Neural progenitor cell (in vitro differentiated cells): ENCODE measurements around the gene MSN. TPM values are rescaled to one million over a fixed set of nuclear protein-coding genes. Genes with fewer than 3 reads are reported as not detected.
"Not testable (repeated sequence)": the region's sequence is repeated elsewhere in the genome, so short reads cannot be mapped to it uniquely, and the experiment has no call there.

Experiments
- DNase-seq: peaks from one replicate; pipeline ENCODE4 v3.0.0-alpha.2; 2016; ENCODE audit warnings: low spot score
- H2AFZ ChIP-seq: fragments of 200-600 bp; sonication (generic); replicated peaks from 2 replicates; pipeline ENCODE4 v1.6.1; 2016; ENCODE audit warnings: antibody characterized with exemption
- H3F3A ChIP-seq: fragments of 200-600 bp; sonication (generic); 2 replicates; pipeline ENCODE4 v1.6.1; 2016; ENCODE audit warnings: antibody characterized with exemption, low read depth
- H3K27ac ChIP-seq: fragments of 200-600 bp; sonication (generic); 2 replicates; pipeline ENCODE4 v1.5.1; 2016; ENCODE audit warnings: mild to moderate bottlenecking
- H3K27me3 ChIP-seq: fragments of 200-600 bp; sonication (generic); 2 replicates; pipeline ENCODE4 v1.6.1; 2016; ENCODE audit warnings: mild to moderate bottlenecking, moderate library complexity
- H3K36me3 ChIP-seq: fragments of 200-600 bp; sonication (generic); 2 replicates; pipeline ENCODE4 v1.5.1; 2016
- H3K4me1 ChIP-seq: fragments of 200-600 bp; sonication (generic); 2 replicates; pipeline ENCODE4 v1.6.1; 2016; ENCODE audit warnings: mixed run types
- H3K4me2 ChIP-seq: fragments of 200-600 bp; sonication (generic); 2 replicates; pipeline ENCODE4 v1.6.1; 2016
- H3K4me3 ChIP-seq: fragments of 200-600 bp; sonication (generic); 2 replicates; pipeline ENCODE4 v1.5.1; 2016
- H3K79me2 ChIP-seq: fragments of 200-600 bp; sonication (generic); 2 replicates; pipeline ENCODE4 v1.6.1; 2016; ENCODE audit warnings: low read depth
- H3K9ac ChIP-seq: fragments of 200-600 bp; sonication (generic); 2 replicates; pipeline ENCODE4 v1.6.1; 2016
- H3K9me3 ChIP-seq: fragments of 200-600 bp; sonication (generic); 2 replicates; pipeline ENCODE4 v1.5.1; 2016; ENCODE audit warnings: low read depth
- H4K20me1 ChIP-seq: fragments of 200-600 bp; sonication (generic); 2 replicates; pipeline ENCODE4 v1.6.1; 2016; ENCODE audit warnings: low read depth
- H3K27ac Mint-ChIP-seq: 3 replicates; pipeline ENCODE4 v1.8.0; 2021; ENCODE audit warnings: mixed read lengths
- H3K27me3 Mint-ChIP-seq: 2 replicates; pipeline ENCODE4 v1.8.0; 2022; ENCODE audit warnings: low read depth, mild to moderate bottlenecking, inconsistent platforms, moderate library complexity, mixed read lengths; ENCODE audit not compliant: insufficient read depth
- H3K36me3 Mint-ChIP-seq: 3 replicates; pipeline ENCODE4 v1.8.0; 2021; ENCODE audit warnings: mixed read lengths
- H3K4me1 Mint-ChIP-seq: 3 replicates; pipeline ENCODE4 v1.8.0; 2021; ENCODE audit warnings: mixed read lengths
- H3K4me3 Mint-ChIP-seq: 3 replicates; pipeline ENCODE4 v1.8.0; 2021; ENCODE audit warnings: mild to moderate bottlenecking, moderate library complexity, mixed read lengths
- H3K9me3 Mint-ChIP-seq: 3 replicates; pipeline ENCODE4 v1.8.0; 2020; ENCODE audit warnings: mixed read lengths
- EZH2 ChIP-seq: fragments of 200-600 bp; sonication (generic); IDR thresholded peaks from 2 replicates; pipeline ENCODE4 v1.6.1; 2017; ENCODE audit warnings: antibody characterized with exemption, mild to moderate bottlenecking, moderate library complexity
- EZH2phosphoT487 ChIP-seq: fragments of 200-600 bp; sonication (generic); IDR thresholded peaks from 2 replicates; pipeline ENCODE4 v1.6.1; 2017; ENCODE audit warnings: antibody characterized with exemption
- total RNA-seq: library from RNA; depleted of rRNA; stranded (reverse); fragments of >200 nt; gene quantifications from 2 replicates; pipeline ENCODE4 v1.2.3, GENCODE V29; 2015; ENCODE audit warnings: low replicate concordance
- TF ChIP-seq, protein P1 (sequence below): fragments of 200-600 bp; sonication (generic); IDR thresholded peaks from 2 replicates; pipeline ENCODE4 v1.5.1; 2017; ENCODE audit warnings: antibody characterized with exemption, mild to moderate bottlenecking

Gene MSN
- 97.4 and 131 TPM in 2 replicates for total RNA-seq

DNA sequence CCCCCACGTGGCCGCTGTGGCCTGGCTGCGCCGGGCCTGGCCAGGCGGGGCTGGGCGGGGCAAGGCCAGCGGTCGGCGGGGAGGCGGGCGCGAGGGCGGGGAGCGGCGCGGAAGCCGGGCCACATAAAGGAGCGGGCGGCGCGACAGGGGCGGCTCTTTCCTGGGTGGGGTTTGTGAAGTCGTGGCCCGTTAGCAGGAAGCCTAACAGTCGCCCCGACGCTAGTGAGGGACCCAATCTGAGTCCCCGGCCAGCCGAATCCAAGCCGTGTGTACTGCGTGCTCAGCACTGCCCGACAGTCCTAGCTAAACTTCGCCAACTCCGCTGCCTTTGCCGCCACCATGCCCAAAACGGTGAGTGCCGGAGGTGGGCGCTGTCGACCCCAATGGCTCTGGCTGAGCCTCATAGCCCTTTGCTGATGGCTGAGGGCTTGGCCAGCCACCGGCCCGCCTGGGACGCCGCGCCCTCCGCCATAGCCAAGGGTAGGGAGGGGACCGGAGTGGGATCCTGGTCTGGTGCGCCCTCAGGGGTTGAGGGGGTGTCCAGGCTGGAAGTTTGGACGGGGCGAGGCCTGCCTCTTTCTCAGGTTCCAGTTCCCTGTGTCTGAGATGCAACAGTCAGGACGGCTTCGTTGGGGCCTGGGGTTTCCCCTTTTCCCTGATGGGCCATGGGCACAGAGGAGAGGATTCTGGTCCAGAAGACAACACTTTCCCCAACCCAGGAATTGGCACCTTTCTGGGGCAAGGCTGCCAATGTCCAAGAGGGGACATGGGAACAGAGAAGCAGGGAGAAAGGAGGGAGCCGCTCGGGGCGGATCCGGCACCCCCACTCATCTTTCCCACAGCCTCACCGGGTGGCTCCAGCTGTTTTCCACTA is at the start of gene MSN:
Gene MSN (plus strand): TSS at position 152 of the 874 bp plus-strand sequence. CDS start 188 bp downstream, at position 340.
- Histone ChIP-seq H3K27me3 (no peaks in the 10 kb centered on the region), H3K79me2 (peaks cover 40% of the 10 kb centered on the region), H3F3A (no peaks in the 10 kb centered on the region), H3K9ac (no peak within 1 kb of the TSS), H3K9me3 (no peaks in the 10 kb centered on the region), H3K4me1 (peaks cover 4% of the 10 kb centered on the region), H2AFZ (no peak within 1 kb of the TSS), H3K4me3 (peak within 1 kb of the TSS; percentile 59), H3K36me3 (no peaks in the 10 kb centered on the region), H3K4me2 (peak within 1 kb of the TSS; percentile 52), H3K27ac (no peak within 1 kb of the TSS), H4K20me1 (no peaks in the 10 kb centered on the region)
- peak within 1 kb of the TSS; percentile 88 for H3K4me3 Mint-ChIP-seq
- no peaks in the 10 kb centered on the region for H3K27me3 Mint-ChIP-seq
- H3K36me3 Mint-ChIP-seq: peaks cover 3% of the 10 kb centered on the region
- DNase-seq: peak; percentile 68
- H3K4me1 Mint-ChIP-seq: peaks cover 13% of the 10 kb centered on the region
- TF ChIP-seq, protein P1, sequence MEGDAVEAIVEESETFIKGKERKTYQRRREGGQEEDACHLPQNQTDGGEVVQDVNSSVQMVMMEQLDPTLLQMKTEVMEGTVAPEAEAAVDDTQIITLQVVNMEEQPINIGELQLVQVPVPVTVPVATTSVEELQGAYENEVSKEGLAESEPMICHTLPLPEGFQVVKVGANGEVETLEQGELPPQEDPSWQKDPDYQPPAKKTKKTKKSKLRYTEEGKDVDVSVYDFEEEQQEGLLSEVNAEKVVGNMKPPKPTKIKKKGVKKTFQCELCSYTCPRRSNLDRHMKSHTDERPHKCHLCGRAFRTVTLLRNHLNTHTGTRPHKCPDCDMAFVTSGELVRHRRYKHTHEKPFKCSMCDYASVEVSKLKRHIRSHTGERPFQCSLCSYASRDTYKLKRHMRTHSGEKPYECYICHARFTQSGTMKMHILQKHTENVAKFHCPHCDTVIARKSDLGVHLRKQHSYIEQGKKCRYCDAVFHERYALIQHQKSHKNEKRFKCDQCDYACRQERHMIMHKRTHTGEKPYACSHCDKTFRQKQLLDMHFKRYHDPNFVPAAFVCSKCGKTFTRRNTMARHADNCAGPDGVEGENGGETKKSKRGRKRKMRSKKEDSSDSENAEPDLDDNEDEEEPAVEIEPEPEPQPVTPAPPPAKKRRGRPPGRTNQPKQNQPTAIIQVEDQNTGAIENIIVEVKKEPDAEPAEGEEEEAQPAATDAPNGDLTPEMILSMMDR: peak; percentile 43
- no peak for TF ChIP-seq EZH2phosphoT487
- H3K27ac Mint-ChIP-seq: peak within 1 kb of the TSS; percentile 73
- H3K9me3 Mint-ChIP-seq: peaks cover 15% of the 10 kb centered on the region

DNA sequence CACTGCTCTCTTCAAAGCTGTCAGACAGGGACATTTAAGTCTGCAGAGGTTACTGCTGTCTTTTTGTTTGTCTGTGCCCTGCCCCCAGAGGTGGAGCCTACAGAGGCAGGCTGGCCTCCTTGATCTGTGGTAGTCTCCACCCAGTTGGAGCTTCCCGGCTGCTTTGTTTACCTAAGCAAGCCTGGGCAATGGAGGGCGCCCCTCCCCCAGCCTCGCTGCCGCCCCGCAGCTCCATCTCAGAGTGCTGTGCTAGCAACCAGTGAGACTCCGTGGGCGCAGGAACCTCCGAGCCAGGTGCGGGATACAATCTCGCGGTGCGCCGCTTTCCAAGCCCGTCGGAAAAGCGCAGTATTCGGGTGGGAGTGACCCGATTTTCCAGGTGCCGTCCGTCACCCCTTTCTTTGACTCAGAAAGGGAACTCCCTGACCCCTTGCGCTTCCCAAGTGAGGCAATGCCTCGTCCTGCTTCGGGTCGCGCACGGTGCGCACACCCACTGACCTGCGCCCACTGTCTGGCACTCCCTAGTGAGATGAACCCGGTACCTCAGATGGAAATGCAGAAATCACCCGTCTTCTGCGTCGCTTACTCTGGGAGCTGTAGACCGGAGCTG is 47.3 kb upstream of the MSN start:
- peaks cover 21% of the 10 kb centered on the region for H3K9me3 Mint-ChIP-seq

DNA sequence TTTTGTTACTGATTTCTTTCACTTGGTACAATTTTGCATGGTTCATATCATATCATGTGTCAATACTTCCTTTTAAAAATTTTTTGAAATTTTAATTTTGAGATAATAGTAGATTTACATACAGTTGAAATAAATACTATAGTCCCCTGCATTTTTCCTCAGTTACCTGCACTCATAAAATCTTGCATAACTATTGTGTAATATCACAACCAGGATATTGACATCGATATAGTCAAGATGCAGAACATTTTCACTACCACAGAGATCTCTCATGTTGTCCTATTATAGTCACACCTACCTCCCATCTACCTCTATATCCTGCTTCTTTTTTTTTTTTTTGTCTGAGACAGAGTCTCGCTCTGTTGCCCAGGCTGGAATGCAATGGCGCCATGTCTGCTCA is 36.7 kb upstream of the MSN start:
- Histone ChIP-seq H3K9ac (no peak overlapping the region), H3K27ac (no peak overlapping the region), H3K4me3 (no peak overlapping the region), H3K36me3 (no peaks in the 10 kb centered on the region), H3K27me3 (no peaks in the 10 kb centered on the region), H3F3A (no peaks in the 10 kb centered on the region), H3K4me1 (no peaks in the 10 kb centered on the region), H4K20me1 (no peaks in the 10 kb centered on the region), H3K79me2 (no peaks in the 10 kb centered on the region), H3K4me2 (no peak overlapping the region), H3K9me3 (no peaks in the 10 kb centered on the region), H2AFZ (no peak overlapping the region)
- Mint-ChIP-seq H3K27ac (no peak overlapping the region), H3K9me3 (peaks cover 13% of the 10 kb centered on the region), H3K36me3 (no peaks in the 10 kb centered on the region), H3K4me3 (no peak overlapping the region), H3K4me1 (no peaks in the 10 kb centered on the region), H3K27me3 (no peaks in the 10 kb centered on the region)
- TF ChIP-seq, protein P1: no peak
- TF ChIP-seq EZH2 (no peak), EZH2phosphoT487 (no peak)
- DNase-seq: no peak

More for the DNA sequence above, 47.3 kb upstream of the MSN start:
- H3K36me3 ChIP-seq, H4K20me1 ChIP-seq, H3K27me3 Mint-ChIP-seq, H3K9ac ChIP-seq, H3K4me1 Mint-ChIP-seq, H3K36me3 Mint-ChIP-seq, H3K4me3 Mint-ChIP-seq, H3F3A ChIP-seq, H3K4me1 ChIP-seq, H3K4me2 ChIP-seq, H3K27me3 ChIP-seq, H3K4me3 ChIP-seq, H3K27ac ChIP-seq, H3K79me2 ChIP-seq, H3K27ac Mint-ChIP-seq: not testable (repeated sequence)
- Histone ChIP-seq H2AFZ (peak overlapping the region; percentile 69), H3K9me3 (peaks cover 17% of the 10 kb centered on the region)
- peak; percentile 8 for DNase-seq

DNA sequence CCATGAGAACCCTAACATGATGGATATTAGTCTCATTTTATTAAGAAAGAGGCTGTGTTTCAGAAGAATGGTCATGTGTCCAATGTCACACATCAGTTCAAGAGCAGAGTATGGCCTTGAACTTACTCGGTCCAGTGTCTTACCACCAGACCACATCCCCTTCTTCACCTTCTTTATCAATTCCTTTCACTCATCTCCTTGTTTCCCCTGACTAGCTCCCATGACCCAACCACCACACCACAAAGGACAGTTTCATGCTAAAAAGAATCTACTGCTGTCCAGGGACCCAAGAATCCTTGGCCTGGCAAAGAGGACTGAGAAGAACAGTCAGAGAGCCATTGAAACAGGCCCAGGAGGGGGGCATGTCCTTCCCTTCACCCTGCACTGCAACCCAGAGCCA is 33.6 kb upstream of the MSN start:
- TF ChIP-seq EZH2 (no peak), EZH2phosphoT487 (no peak)
- TF ChIP-seq, protein P1: no peak
- Histone ChIP-seq H3K27ac (no peak overlapping the region), H4K20me1 (no peaks in the 10 kb centered on the region), H3K4me2 (no peak overlapping the region), H3K9ac (no peak overlapping the region), H3K27me3 (no peaks in the 10 kb centered on the region), H3K9me3 (no peaks in the 10 kb centered on the region), H3K4me1 (no peaks in the 10 kb centered on the region), H2AFZ (no peak overlapping the region), H3F3A (no peaks in the 10 kb centered on the region), H3K79me2 (no peaks in the 10 kb centered on the region), H3K36me3 (no peaks in the 10 kb centered on the region), H3K4me3 (no peak overlapping the region)
- DNase-seq: no peak
- Mint-ChIP-seq H3K27ac (no peak overlapping the region), H3K36me3 (no peaks in the 10 kb centered on the region), H3K9me3 (peaks cover 13% of the 10 kb centered on the region), H3K4me1 (no peaks in the 10 kb centered on the region), H3K4me3 (no peak overlapping the region), H3K27me3 (no peaks in the 10 kb centered on the region)
